Fibroblast of mammary gland (primary cell): Measurements from ENCODE around the gene GZF1.

ENCODE experiments used
- DNase-seq: peaks from one replicate; pipeline ENCODE4 v3.0.0-alpha.2; 2010; ENCODE audit warnings: low read depth
- H3K4me3 ChIP-seq: 2 replicates; pipeline ENCODE4 v1.5.1; 2011; ENCODE audit warnings: low read depth, mild to moderate bottlenecking, low read length, moderate library complexity; ENCODE audit not compliant: control insufficient read depth
- TF ChIP-seq, protein P1 (sequence below): conservative IDR thresholded peaks from 2 replicates; pipeline ENCODE4 v1.5.1; 2011; ENCODE audit warnings: low read depth, low read length, inconsistent platforms; ENCODE audit not compliant: control insufficient read depth, insufficient read depth

GZF1 gene

GRCh38 chr20:23350904-23351838 lies 10.8 kb upstream of the GZF1 start:
- TF ChIP-seq, protein P1, sequence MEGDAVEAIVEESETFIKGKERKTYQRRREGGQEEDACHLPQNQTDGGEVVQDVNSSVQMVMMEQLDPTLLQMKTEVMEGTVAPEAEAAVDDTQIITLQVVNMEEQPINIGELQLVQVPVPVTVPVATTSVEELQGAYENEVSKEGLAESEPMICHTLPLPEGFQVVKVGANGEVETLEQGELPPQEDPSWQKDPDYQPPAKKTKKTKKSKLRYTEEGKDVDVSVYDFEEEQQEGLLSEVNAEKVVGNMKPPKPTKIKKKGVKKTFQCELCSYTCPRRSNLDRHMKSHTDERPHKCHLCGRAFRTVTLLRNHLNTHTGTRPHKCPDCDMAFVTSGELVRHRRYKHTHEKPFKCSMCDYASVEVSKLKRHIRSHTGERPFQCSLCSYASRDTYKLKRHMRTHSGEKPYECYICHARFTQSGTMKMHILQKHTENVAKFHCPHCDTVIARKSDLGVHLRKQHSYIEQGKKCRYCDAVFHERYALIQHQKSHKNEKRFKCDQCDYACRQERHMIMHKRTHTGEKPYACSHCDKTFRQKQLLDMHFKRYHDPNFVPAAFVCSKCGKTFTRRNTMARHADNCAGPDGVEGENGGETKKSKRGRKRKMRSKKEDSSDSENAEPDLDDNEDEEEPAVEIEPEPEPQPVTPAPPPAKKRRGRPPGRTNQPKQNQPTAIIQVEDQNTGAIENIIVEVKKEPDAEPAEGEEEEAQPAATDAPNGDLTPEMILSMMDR, result no peak
- H3K4me3 ChIP-seq, result peak overlapping the region; percentile 76
- DNase-seq, result peak; percentile 28

GRCh38 chr20:23356203-23356602 lies 5.8 kb upstream of the GZF1 start:
- TF ChIP-seq, protein P1, result no peak
- no peak overlapping the region for H3K4me3 ChIP-seq
- no peak for DNase-seq

GRCh38 chr20:23357767-23358562 lies 4.0 kb upstream of the GZF1 start:
- TF ChIP-seq, protein P1, result no peak
- H3K4me3 ChIP-seq, result peak overlapping the region; percentile 76
- peak; percentile 100 for DNase-seq

DNA sequence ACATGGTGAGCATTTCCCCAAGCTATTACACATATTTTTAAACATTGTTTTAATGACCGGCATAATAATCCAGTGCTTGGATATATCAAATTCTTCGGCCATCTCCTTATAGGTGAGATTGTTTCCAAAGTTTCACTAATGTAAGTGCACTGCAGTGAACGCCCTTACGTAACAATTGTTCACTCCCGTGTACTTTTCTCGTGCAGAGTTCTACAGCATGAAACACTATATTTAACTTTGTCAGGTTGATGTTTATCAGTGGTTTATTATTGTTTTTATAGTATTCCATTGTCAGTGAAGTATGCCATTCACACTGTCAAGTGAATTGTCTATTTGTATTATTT lies 3.4 kb upstream of the GZF1 start:
- H3K4me3 ChIP-seq, result peak overlapping the region; percentile 45
- TF ChIP-seq, protein P1, result no peak
- no peak for DNase-seq

DNA sequence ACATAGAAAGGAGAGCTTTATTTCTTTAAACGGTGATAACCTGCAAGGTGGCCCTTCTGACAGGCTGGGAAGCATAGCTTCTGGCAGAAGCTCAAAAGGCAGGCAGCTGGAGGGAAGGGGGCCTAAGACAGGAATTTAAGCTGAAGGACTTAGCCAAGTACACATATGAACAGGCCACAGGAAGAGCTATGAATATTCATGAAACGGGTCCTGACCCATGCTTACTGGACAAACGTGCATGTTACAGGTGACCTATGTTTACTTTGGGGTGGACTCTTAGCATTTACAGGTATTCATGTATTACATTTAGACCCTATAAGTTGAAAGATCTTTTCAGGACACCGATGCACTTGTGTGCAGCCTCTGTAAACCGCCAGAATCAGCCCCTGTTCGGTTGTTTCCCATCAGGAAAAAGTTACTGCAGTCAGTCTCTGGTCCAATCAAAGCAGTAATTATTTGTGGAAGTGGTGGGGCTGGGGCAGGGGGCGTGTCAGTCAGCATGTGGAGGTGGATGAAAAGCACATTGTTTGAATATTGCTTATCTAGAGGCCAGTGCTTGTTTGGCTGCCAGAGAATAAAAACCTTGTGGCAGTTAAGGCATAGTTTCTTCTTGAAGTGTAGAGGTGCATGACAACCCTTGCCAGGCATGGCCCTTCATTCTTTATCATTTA lies 2.9 kb upstream of the GZF1 start:
- TF ChIP-seq, protein P1, result no peak
- DNase-seq, result no peak
- no peak overlapping the region for H3K4me3 ChIP-seq

- no peak for DNase-seq
- no peak overlapping the region for H3K4me3 ChIP-seq
- TF ChIP-seq, protein P1, result no peak
Observed at GRCh38 chr20:23360531-23360930, 1.5 kb upstream of the GZF1 start.
